ENCODE data around the gene TAGLN.

- TF ChIP-seq, protein P1, sequence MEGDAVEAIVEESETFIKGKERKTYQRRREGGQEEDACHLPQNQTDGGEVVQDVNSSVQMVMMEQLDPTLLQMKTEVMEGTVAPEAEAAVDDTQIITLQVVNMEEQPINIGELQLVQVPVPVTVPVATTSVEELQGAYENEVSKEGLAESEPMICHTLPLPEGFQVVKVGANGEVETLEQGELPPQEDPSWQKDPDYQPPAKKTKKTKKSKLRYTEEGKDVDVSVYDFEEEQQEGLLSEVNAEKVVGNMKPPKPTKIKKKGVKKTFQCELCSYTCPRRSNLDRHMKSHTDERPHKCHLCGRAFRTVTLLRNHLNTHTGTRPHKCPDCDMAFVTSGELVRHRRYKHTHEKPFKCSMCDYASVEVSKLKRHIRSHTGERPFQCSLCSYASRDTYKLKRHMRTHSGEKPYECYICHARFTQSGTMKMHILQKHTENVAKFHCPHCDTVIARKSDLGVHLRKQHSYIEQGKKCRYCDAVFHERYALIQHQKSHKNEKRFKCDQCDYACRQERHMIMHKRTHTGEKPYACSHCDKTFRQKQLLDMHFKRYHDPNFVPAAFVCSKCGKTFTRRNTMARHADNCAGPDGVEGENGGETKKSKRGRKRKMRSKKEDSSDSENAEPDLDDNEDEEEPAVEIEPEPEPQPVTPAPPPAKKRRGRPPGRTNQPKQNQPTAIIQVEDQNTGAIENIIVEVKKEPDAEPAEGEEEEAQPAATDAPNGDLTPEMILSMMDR (IDR thresholded peaks at IDR 0.05), result no peak
- TF ChIP-seq POLR2A (IDR thresholded peaks at IDR 0.05), result no peak
These were observed 3.9 kb upstream of the TAGLN start for GRCh38 chr11:117195258-117195657.

All from testis (tissue), 2 donors.